ENCODE results near the gene PTRH2. TPM values are rescaled to one million over a fixed set of nuclear protein-coding genes. Genes with fewer than 3 reads are reported as not detected.

Gene PTRH2
- total RNA-seq: 20.9 and 23.6 TPM in 2 replicates

GRCh38 chr17:59707149-59707970, at the start of gene PTRH2, which contains the start of gene VMP1:
Gene PTRH2 (minus strand): TSS chr17:59707430. CDS start chr17:59697978, 9,452 bp downstream.
Gene VMP1 (plus strand): TSS chr17:59707654. CDS start chr17:59731447, 23,793 bp downstream.

Other genes with a start within 250 kb of the PTRH2 start
- gene DHX40, start 141.8 kb downstream of the PTRH2 start, total RNA-seq: 57.6 and 59.9 TPM in 2 replicates
- 405 and 454 TPM in 2 replicates for gene CLTC, start 87.5 kb downstream of the PTRH2 start, total RNA-seq
- gene VMP1, start 224 bp upstream of the PTRH2 start, total RNA-seq: 122 and 140 TPM in 2 replicates
- 2.2 and 2.7 TPM in 2 replicates for gene TUBD1, start 185.5 kb upstream of the PTRH2 start, total RNA-seq
- gene RPS6KB1, start 185.7 kb upstream of the PTRH2 start, total RNA-seq: 19.7 and 21.1 TPM in 2 replicates